ENCODE measurements around the gene DSEL. TPM values are rescaled to one million over a fixed set of nuclear protein-coding genes. Genes with fewer than 3 reads are reported as not detected.

Gene DSEL
- total RNA-seq, 1 donor from 2014 or later = 16.5 TPM

- H3K4me3 Mint-ChIP-seq (ENCODE audit: unreplicated experiment) = peak overlapping the region; percentile 23
- no peaks in the 10 kb centered on the region for H3K79me2 ChIP-seq (ENCODE audit: insufficient read depth, low read length)
- H3K4me2 ChIP-seq (ENCODE audit: low read length) = no peak overlapping the region
- H3K27ac ChIP-seq (ENCODE audit: low read depth, low read length) = no peak overlapping the region
- H3K9me3 ChIP-seq (ENCODE audit: insufficient read depth, low read depth, low read length) = no peaks in the 10 kb centered on the region
- H3K27ac Mint-ChIP-seq (ENCODE audit: unreplicated experiment) = no peak overlapping the region
- H3K9ac ChIP-seq (ENCODE audit: low read length) = no peak overlapping the region
- peaks cover 9% of the 10 kb centered on the region for H3K4me1 Mint-ChIP-seq (ENCODE audit: low read depth, unreplicated experiment)
- no peaks in the 10 kb centered on the region for H3K27me3 ChIP-seq (ENCODE audit: insufficient read depth, low read length)
- no peaks in the 10 kb centered on the region for H3K9me3 Mint-ChIP-seq (ENCODE audit: unreplicated experiment)
- no peak for FAIRE-seq
- no peak for DNase-seq (ENCODE audit: low read depth)
- TF ChIP-seq, protein P1, sequence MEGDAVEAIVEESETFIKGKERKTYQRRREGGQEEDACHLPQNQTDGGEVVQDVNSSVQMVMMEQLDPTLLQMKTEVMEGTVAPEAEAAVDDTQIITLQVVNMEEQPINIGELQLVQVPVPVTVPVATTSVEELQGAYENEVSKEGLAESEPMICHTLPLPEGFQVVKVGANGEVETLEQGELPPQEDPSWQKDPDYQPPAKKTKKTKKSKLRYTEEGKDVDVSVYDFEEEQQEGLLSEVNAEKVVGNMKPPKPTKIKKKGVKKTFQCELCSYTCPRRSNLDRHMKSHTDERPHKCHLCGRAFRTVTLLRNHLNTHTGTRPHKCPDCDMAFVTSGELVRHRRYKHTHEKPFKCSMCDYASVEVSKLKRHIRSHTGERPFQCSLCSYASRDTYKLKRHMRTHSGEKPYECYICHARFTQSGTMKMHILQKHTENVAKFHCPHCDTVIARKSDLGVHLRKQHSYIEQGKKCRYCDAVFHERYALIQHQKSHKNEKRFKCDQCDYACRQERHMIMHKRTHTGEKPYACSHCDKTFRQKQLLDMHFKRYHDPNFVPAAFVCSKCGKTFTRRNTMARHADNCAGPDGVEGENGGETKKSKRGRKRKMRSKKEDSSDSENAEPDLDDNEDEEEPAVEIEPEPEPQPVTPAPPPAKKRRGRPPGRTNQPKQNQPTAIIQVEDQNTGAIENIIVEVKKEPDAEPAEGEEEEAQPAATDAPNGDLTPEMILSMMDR (IDR thresholded peaks at IDR 0.05; ENCODE audit: insufficient read depth, low read depth, low read length) = no peak
- TF ChIP-seq EZH2 (IDR thresholded peaks at IDR 0.05; ENCODE audit: insufficient read depth, low read length) = no peak
- H3K36me3 Mint-ChIP-seq (ENCODE audit: low read depth, unreplicated experiment) = no peaks in the 10 kb centered on the region
- no peak overlapping the region for H3K4me3 ChIP-seq (ENCODE audit: insufficient read depth, low read depth, low read length)
- H3K4me1 ChIP-seq (ENCODE audit: insufficient read depth, low read length) = no peaks in the 10 kb centered on the region
- H4K20me1 ChIP-seq (ENCODE audit: insufficient read depth, low read length) = no peaks in the 10 kb centered on the region
- no peak overlapping the region for H2AFZ ChIP-seq (ENCODE audit: low read depth, low read length)
- H3K36me3 ChIP-seq (ENCODE audit: insufficient read depth, low read length) = no peaks in the 10 kb centered on the region
- no peaks in the 10 kb centered on the region for H3K27me3 Mint-ChIP-seq (ENCODE audit: low read depth, unreplicated experiment)
These were observed 32.6 kb downstream of the DSEL start for GRCh38 chr18:67483952-67484351.

GRCh38 chr18:67483237-67483636 lies 33.3 kb downstream of the DSEL start:
- Histone ChIP-seq H3K79me2 (ENCODE audit: insufficient read depth, low read length) (no peaks in the 10 kb centered on the region), H3K4me1 (ENCODE audit: insufficient read depth, low read length) (no peaks in the 10 kb centered on the region), H3K9ac (ENCODE audit: low read length) (no peak overlapping the region), H3K27me3 (ENCODE audit: insufficient read depth, low read length) (no peaks in the 10 kb centered on the region), H3K4me2 (ENCODE audit: low read length) (no peak overlapping the region), H3K9me3 (ENCODE audit: insufficient read depth, low read depth, low read length) (no peaks in the 10 kb centered on the region), H3K4me3 (ENCODE audit: insufficient read depth, low read depth, low read length) (no peak overlapping the region), H4K20me1 (ENCODE audit: insufficient read depth, low read length) (no peaks in the 10 kb centered on the region), H3K36me3 (ENCODE audit: insufficient read depth, low read length) (no peaks in the 10 kb centered on the region), H2AFZ (ENCODE audit: low read depth, low read length) (no peak overlapping the region), H3K27ac (ENCODE audit: low read depth, low read length) (no peak overlapping the region)
- H3K4me1 Mint-ChIP-seq (ENCODE audit: low read depth, unreplicated experiment) = peaks cover 9% of the 10 kb centered on the region
- no peak overlapping the region for H3K27ac Mint-ChIP-seq (ENCODE audit: unreplicated experiment)
- H3K36me3 Mint-ChIP-seq (ENCODE audit: low read depth, unreplicated experiment) = no peaks in the 10 kb centered on the region
- no peak for TF ChIP-seq EZH2 (IDR thresholded peaks at IDR 0.05; ENCODE audit: insufficient read depth, low read length)
- TF ChIP-seq, protein P1 (IDR thresholded peaks at IDR 0.05; ENCODE audit: insufficient read depth, low read depth, low read length) = no peak
- FAIRE-seq (no peak), DNase-seq (ENCODE audit: low read depth) (no peak)
- no peaks in the 10 kb centered on the region for H3K27me3 Mint-ChIP-seq (ENCODE audit: low read depth, unreplicated experiment)
- no peak overlapping the region for H3K4me3 Mint-ChIP-seq (ENCODE audit: unreplicated experiment)
- H3K9me3 Mint-ChIP-seq (ENCODE audit: unreplicated experiment) = no peaks in the 10 kb centered on the region

GRCh38 chr18:67478249-67478648 lies 38.3 kb downstream of the DSEL start:
- no peak for FAIRE-seq

More at GRCh38 chr18:67478249-67478648, 38.3 kb downstream of the DSEL start:
- Mint-ChIP-seq H3K4me1 (ENCODE audit: low read depth, unreplicated experiment) (peaks cover 10% of the 10 kb centered on the region), H3K27ac (ENCODE audit: unreplicated experiment) (no peak overlapping the region), H3K36me3 (ENCODE audit: low read depth, unreplicated experiment) (no peaks in the 10 kb centered on the region), H3K27me3 (ENCODE audit: low read depth, unreplicated experiment) (no peaks in the 10 kb centered on the region), H3K9me3 (ENCODE audit: unreplicated experiment) (no peaks in the 10 kb centered on the region), H3K4me3 (ENCODE audit: unreplicated experiment) (no peak overlapping the region)
- Histone ChIP-seq H3K4me3 (ENCODE audit: insufficient read depth, low read depth, low read length) (no peak overlapping the region), H4K20me1 (ENCODE audit: insufficient read depth, low read length) (no peaks in the 10 kb centered on the region), H3K79me2 (ENCODE audit: insufficient read depth, low read length) (no peaks in the 10 kb centered on the region), H2AFZ (ENCODE audit: low read depth, low read length) (no peak overlapping the region), H3K9ac (ENCODE audit: low read length) (no peak overlapping the region), H3K4me1 (ENCODE audit: insufficient read depth, low read length) (no peaks in the 10 kb centered on the region), H3K9me3 (ENCODE audit: insufficient read depth, low read depth, low read length) (no peaks in the 10 kb centered on the region), H3K27ac (ENCODE audit: low read depth, low read length) (no peak overlapping the region), H3K4me2 (ENCODE audit: low read length) (no peak overlapping the region), H3K36me3 (ENCODE audit: insufficient read depth, low read length) (no peaks in the 10 kb centered on the region), H3K27me3 (ENCODE audit: insufficient read depth, low read length) (no peaks in the 10 kb centered on the region)
- peak; percentile 13 for DNase-seq (ENCODE audit: low read depth)
- TF ChIP-seq, protein P1 (IDR thresholded peaks at IDR 0.05; ENCODE audit: insufficient read depth, low read depth, low read length) = no peak
- TF ChIP-seq EZH2 (IDR thresholded peaks at IDR 0.05; ENCODE audit: insufficient read depth, low read length) = no peak
